Panc1 (cell line): Measurements from ENCODE around the gene EYS. TPM values are rescaled to one million over a fixed set of nuclear protein-coding genes. Genes with fewer than 3 reads are reported as not detected.

Source experiments
- ATAC-seq: fragments of 200-7000 bp; cut with Tn5 transposase; 2 replicates; pipeline ENCODE4 v1.9.1; 2020; ENCODE audit warnings: mild to moderate bottlenecking, moderate library complexity
- BruUV-seq: library from RNA; stranded (reverse); fragments of 400-500 nt; replicated peaks from 2 replicates; lab custom pipeline; 2021; lab: Mats Ljungman, UMichigan
- CTCF ChIA-PET: fragments of 300-600 bp; sonication (Branson Sonifier 250); formaldehyde crosslinking; loops from one replicate; lab custom pipeline; 2022; ENCODE audit warnings: antibody characterized with exemption; lab: Charles Lee
- POLR2A ChIA-PET: fragments of 300-600 bp; sonication (Branson Sonifier 250); formaldehyde crosslinking; loops from one replicate; lab custom pipeline; 2022; ENCODE audit warnings: antibody characterized with exemption; lab: Charles Lee
- DNase-seq: peaks from one replicate; pipeline ENCODE4 v3.0.0-alpha.2; 2010; ENCODE audit warnings: low read depth, low spot score
- H3K27ac ChIP-seq: 2 replicates; pipeline ENCODE4 v1.5.1; 2011; ENCODE audit warnings: mild to moderate bottlenecking, low read length, inconsistent platforms
- H3K27me3 ChIP-seq: fragments of 200-500 bp; sonication (Bioruptor generic); 2 replicates; pipeline ENCODE4 v1.6.0; 2014; ENCODE audit warnings: low read length, inconsistent platforms; ENCODE audit not compliant: control insufficient read depth, insufficient read depth
- H3K36me3 ChIP-seq: fragments of 200-500 bp; sonication (Bioruptor generic); 2 replicates; pipeline ENCODE4 v1.5.1; 2014; ENCODE audit warnings: inconsistent platforms, mild to moderate bottlenecking, low read length, moderate library complexity; ENCODE audit not compliant: control insufficient read depth, insufficient read depth
- H3K4me1 ChIP-seq: 2 replicates; pipeline ENCODE4 v1.5.1; 2011; ENCODE audit warnings: inconsistent platforms, mild to moderate bottlenecking, low read length, moderate library complexity; ENCODE audit not compliant: control insufficient read depth, insufficient read depth
- H3K4me3 ChIP-seq, 2 experiments: 2 replicates each; pipeline ENCODE4 v1.5.1; 2011 to 2012; ENCODE audit warnings: low read depth in 2 of 2, low read length in 2 of 2, mild to moderate bottlenecking in 2 of 2, inconsistent platforms in 1 of 2, moderate library complexity in 1 of 2
- H3K9me3 ChIP-seq: fragments of 200-500 bp; sonication (Bioruptor generic); 2 replicates; pipeline ENCODE4 v1.5.1; 2014; ENCODE audit warnings: low read depth, mild to moderate bottlenecking, inconsistent platforms, low read length, moderate library complexity; ENCODE audit not compliant: control insufficient read depth, insufficient read depth
- POLR2AphosphoS5 ChIP-seq: IDR thresholded peaks from 2 replicates; pipeline ENCODE4 v1.6.1; 2012; ENCODE audit warnings: mild to moderate bottlenecking, low read depth, low read length, moderate library complexity
- SIN3A ChIP-seq: IDR thresholded peaks from 2 replicates; pipeline ENCODE4 v1.6.1; 2012; ENCODE audit warnings: low read depth, mild to moderate bottlenecking, low read length, moderate library complexity, borderline replicate concordance; ENCODE audit not compliant: insufficient read depth
- TCF7L2 ChIP-seq: IDR thresholded peaks from 2 replicates; pipeline ENCODE4 v1.6.1; 2011; ENCODE audit warnings: mild to moderate bottlenecking, low read depth, low read length, inconsistent platforms
- in situ Hi-C: cut with HindIII; loops from 2 replicates; pipeline ENCODE4 v1.10.0; 2016; ENCODE audit warnings: low sequenced_read_pairs, low pct_unique_long_range_greater_than_20kb
- intact Hi-C: fragments of 100-400 bp; cut with micrococcal nuclease; formaldehyde crosslinking; loops from one replicate; pipeline ENCODE4 v1.10.0; 2022; ENCODE audit not compliant: unreplicated experiment
- total RNA-seq: library from RNA; stranded (reverse); gene quantifications from one replicate; pipeline ENCODE4 v1.2.1, GENCODE V29; 2021; ENCODE audit not compliant: unreplicated experiment
- TF ChIP-seq, protein P1 (sequence below): fragments of 450-650 bp; IDR thresholded peaks from 2 replicates; pipeline ENCODE4 v1.5.1; 2017; ENCODE audit warnings: mild to moderate bottlenecking
- TF ChIP-seq, protein P2 (sequence below), 2 experiments: IDR thresholded peaks; 2 replicates each; pipeline ENCODE4 v1.6.1; 2011 to 2012; ENCODE audit warnings: low read depth in 2 of 2, control low read depth in 1 of 2, low read length in 1 of 2, mild to moderate bottlenecking in 1 of 2, moderate library complexity in 1 of 2; ENCODE audit not compliant: insufficient read depth in 1 of 2

EYS gene
- total RNA-seq, 1 experiment from 2014 or later: not detected

DNA sequence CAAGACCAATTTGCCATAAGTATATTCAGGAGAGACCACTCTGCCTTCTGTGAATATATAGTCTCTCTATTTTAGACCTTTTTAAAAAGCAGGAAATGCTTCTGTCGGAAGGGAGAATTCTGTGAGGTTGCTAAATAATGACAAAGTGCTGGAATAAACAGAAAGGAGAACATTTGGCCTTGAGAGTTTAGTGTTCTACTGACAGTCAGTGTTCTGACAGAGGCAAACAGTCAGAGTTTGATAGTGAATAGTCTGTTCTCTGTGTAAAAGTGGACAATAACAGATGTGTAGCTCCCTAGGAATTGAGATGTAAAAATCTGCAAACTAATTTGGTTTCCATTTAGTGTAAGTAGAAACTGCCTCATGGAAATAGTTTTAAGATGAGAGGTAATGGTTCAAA is 1850.8 kb downstream of the EYS start:
- TF ChIP-seq POLR2AphosphoS5 (no peak), TCF7L2 (no peak), SIN3A (no peak)
- TF ChIP-seq, protein P1, sequence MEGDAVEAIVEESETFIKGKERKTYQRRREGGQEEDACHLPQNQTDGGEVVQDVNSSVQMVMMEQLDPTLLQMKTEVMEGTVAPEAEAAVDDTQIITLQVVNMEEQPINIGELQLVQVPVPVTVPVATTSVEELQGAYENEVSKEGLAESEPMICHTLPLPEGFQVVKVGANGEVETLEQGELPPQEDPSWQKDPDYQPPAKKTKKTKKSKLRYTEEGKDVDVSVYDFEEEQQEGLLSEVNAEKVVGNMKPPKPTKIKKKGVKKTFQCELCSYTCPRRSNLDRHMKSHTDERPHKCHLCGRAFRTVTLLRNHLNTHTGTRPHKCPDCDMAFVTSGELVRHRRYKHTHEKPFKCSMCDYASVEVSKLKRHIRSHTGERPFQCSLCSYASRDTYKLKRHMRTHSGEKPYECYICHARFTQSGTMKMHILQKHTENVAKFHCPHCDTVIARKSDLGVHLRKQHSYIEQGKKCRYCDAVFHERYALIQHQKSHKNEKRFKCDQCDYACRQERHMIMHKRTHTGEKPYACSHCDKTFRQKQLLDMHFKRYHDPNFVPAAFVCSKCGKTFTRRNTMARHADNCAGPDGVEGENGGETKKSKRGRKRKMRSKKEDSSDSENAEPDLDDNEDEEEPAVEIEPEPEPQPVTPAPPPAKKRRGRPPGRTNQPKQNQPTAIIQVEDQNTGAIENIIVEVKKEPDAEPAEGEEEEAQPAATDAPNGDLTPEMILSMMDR: no peak
- TF ChIP-seq, protein P2, sequence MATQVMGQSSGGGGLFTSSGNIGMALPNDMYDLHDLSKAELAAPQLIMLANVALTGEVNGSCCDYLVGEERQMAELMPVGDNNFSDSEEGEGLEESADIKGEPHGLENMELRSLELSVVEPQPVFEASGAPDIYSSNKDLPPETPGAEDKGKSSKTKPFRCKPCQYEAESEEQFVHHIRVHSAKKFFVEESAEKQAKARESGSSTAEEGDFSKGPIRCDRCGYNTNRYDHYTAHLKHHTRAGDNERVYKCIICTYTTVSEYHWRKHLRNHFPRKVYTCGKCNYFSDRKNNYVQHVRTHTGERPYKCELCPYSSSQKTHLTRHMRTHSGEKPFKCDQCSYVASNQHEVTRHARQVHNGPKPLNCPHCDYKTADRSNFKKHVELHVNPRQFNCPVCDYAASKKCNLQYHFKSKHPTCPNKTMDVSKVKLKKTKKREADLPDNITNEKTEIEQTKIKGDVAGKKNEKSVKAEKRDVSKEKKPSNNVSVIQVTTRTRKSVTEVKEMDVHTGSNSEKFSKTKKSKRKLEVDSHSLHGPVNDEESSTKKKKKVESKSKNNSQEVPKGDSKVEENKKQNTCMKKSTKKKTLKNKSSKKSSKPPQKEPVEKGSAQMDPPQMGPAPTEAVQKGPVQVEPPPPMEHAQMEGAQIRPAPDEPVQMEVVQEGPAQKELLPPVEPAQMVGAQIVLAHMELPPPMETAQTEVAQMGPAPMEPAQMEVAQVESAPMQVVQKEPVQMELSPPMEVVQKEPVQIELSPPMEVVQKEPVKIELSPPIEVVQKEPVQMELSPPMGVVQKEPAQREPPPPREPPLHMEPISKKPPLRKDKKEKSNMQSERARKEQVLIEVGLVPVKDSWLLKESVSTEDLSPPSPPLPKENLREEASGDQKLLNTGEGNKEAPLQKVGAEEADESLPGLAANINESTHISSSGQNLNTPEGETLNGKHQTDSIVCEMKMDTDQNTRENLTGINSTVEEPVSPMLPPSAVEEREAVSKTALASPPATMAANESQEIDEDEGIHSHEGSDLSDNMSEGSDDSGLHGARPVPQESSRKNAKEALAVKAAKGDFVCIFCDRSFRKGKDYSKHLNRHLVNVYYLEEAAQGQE (IDR thresholded peaks at IDR 0.05; ENCODE audit: insufficient read depth in 1 of 2, low read depth in 2 of 2, low read length in 1 of 2): no peak
- Histone ChIP-seq H3K4me3 (no peak overlapping the region), H3K27me3 (no peaks in the 10 kb centered on the region), H3K36me3 (no peaks in the 10 kb centered on the region), H3K9me3 (no peaks in the 10 kb centered on the region), H3K27ac (no peak overlapping the region), H3K4me1 (no peaks in the 10 kb centered on the region)
- intact Hi-C loops (no loop called here), in situ Hi-C loops (no loop called here)
- CTCF ChIA-PET: no interaction called here
- no peak for DNase-seq
- POLR2A ChIA-PET: no interaction called here
- ATAC-seq: no peak
- BruUV-seq: no TSS peak

DNA sequence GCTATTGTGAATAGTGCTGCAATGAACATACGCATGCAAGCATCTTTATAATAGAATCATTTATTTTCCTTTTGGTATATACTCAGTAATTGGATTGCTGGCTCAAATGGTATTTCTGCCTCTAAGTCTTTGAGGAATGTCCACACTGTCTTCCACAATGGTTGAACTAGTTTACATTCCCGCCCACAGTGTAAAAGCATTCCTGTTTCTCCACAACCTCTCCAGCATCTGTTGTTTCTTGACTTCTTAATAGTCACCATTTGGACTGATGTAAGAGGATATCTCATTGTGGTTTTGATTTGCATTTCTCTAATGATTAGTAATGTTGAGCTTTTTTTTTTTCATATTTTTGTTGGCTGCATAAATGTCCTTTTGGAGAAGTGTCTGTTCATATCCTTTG is 1862.7 kb downstream of the EYS start:
- no peaks in the 10 kb centered on the region for H3K36me3 ChIP-seq
- no peak overlapping the region for H3K27ac ChIP-seq
- ChIA-PET POLR2A (no interaction called here), CTCF (no interaction called here)
- H3K4me3 ChIP-seq: no peak overlapping the region
- TF ChIP-seq TCF7L2 (no peak), SIN3A (no peak), POLR2AphosphoS5 (no peak)
- TF ChIP-seq, protein P2 (IDR thresholded peaks at IDR 0.05; ENCODE audit: insufficient read depth in 1 of 2, low read depth in 2 of 2, low read length in 1 of 2): no peak
- TF ChIP-seq, protein P1: no peak
- no TSS peak for BruUV-seq
- no peak for ATAC-seq
- no peaks in the 10 kb centered on the region for H3K9me3 ChIP-seq
- no peaks in the 10 kb centered on the region for H3K4me1 ChIP-seq
- in situ Hi-C loops: no loop called here
- intact Hi-C loops: no loop called here
- H3K27me3 ChIP-seq: no peaks in the 10 kb centered on the region
- DNase-seq: no peak
